Activated T-helper 17 cell treated with anti-CD3 and anti-CD28 coated beads, Interleukin-2, amount 50 U/mL, for 72 hours (primary cell): Measurements from ENCODE around the gene GPR6. TPM values are rescaled to one million over a fixed set of nuclear protein-coding genes. Genes with fewer than 3 reads are reported as not detected.

Experiments used
- ATAC-seq: fragments of 150-1000 bp; cut with Tn5 transposase; replicated peaks from 2 replicates; pipeline ENCODE4 v1.10.0; 2021; ENCODE audit warnings: mild to moderate bottlenecking, moderate library complexity
- H3K27ac Mint-ChIP-seq: one replicate; pipeline ENCODE4 v1.8.0; 2022; ENCODE audit warnings: mixed read lengths
- H3K27me3 Mint-ChIP-seq: one replicate; pipeline ENCODE4 v1.8.0; 2022; ENCODE audit warnings: mixed read lengths
- H3K36me3 Mint-ChIP-seq: one replicate; pipeline ENCODE4 v1.8.0; 2022; ENCODE audit warnings: low read depth, mild to moderate bottlenecking, mixed read lengths
- H3K4me1 Mint-ChIP-seq: one replicate; pipeline ENCODE4 v1.8.0; 2022; ENCODE audit warnings: mixed read lengths
- H3K4me3 Mint-ChIP-seq: one replicate; pipeline ENCODE4 v1.8.0; 2022; ENCODE audit warnings: mild to moderate bottlenecking, mixed read lengths
- H3K9me3 Mint-ChIP-seq: one replicate; pipeline ENCODE4 v1.8.0; 2022; ENCODE audit warnings: mixed read lengths
- total RNA-seq, 2 donors: library from RNA; stranded (reverse); gene quantifications; one replicate each; pipeline ENCODE4 v1.2.3, GENCODE V29; 2022

GPR6 gene
- total RNA-seq, 2 donors from 2014 or later, result not detected

DNA sequence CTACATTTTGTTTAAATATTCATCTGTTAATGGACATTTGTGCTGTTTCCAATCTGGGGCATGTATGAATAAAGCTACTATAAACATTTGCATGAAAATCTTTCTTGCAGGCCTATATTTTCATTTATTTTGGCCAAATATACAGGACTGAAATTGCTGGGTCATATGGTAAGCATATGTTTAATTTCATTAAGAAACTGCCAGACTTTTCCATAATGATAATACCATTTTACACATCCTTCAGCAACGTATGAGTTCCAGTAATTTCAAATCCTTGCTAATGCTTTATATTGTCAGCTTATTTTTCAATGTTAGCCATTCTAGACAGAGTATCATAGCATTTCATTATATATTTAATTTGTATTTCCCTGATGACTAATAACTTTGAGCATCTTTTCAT, 51.0 kb downstream of the GPR6 start:
- no peak for ATAC-seq
- H3K4me3 Mint-ChIP-seq, result no peak overlapping the region
- H3K27ac Mint-ChIP-seq, result no peak overlapping the region
- H3K4me1 Mint-ChIP-seq, result no peaks in the 10 kb centered on the region
- no peaks in the 10 kb centered on the region for H3K9me3 Mint-ChIP-seq
- no peaks in the 10 kb centered on the region for H3K36me3 Mint-ChIP-seq
- no peaks in the 10 kb centered on the region for H3K27me3 Mint-ChIP-seq

Other genes starting within 250 kb of the GPR6 start
- 10 to 100 TPM in 1 of 2 donors, 1 to 10 TPM in 1; 3.1 to 10.6 TPM for gene WASF1, start 201.4 kb downstream of the GPR6 start, total RNA-seq
- 10 to 100 TPM; 27.1 to 30.4 TPM for gene CDC40, start 202.1 kb downstream of the GPR6 start, total RNA-seq